PC-3 (cell line): ENCODE results near the gene THAP7. TPM values are rescaled to one million over a fixed set of nuclear protein-coding genes. Genes with fewer than 3 reads are reported as not detected.

Experiments
- ATAC-seq: fragments of 200-7000 bp; cut with Tn5 transposase; 2 replicates; pipeline ENCODE4 v1.9.1; 2020; ENCODE audit warnings: mild to moderate bottlenecking, moderate library complexity
- BruUV-seq: library from RNA; stranded (reverse); fragments of 400-500 nt; replicated peaks from 2 replicates; lab custom pipeline; 2021; lab: Mats Ljungman, UMichigan
- CTCF ChIA-PET: fragments of 300-600 bp; sonication (Branson Sonifier 250); formaldehyde crosslinking; loops from one replicate; lab custom pipeline; 2022; ENCODE audit warnings: antibody characterized with exemption; lab: Charles Lee
- POLR2A ChIA-PET: fragments of 300-600 bp; sonication (Branson Sonifier 250); formaldehyde crosslinking; loops from one replicate; lab custom pipeline; 2022; ENCODE audit warnings: antibody characterized with exemption; ENCODE audit not compliant: unreplicated experiment; lab: Charles Lee
- DNase-seq: peaks from one replicate; pipeline ENCODE4 v3.0.0-alpha.2; 2015
- H2AFZ ChIP-seq: fragments of 300-600 bp; sonication (generic); 2 replicates; pipeline ENCODE4 v1.6.0; 2016; ENCODE audit warnings: antibody characterized with exemption, low read length
- H3F3A ChIP-seq: fragments of 300-600 bp; sonication (generic); one replicate; pipeline ENCODE4 v1.6.0; 2017; ENCODE audit warnings: antibody characterized with exemption, low read length, control low read depth, mild to moderate bottlenecking; ENCODE audit not compliant: unreplicated experiment
- H3K27ac ChIP-seq: fragments of 300-600 bp; sonication (generic); 2 replicates; pipeline ENCODE4 v1.5.1; 2016; ENCODE audit warnings: mild to moderate bottlenecking, low read length
- H3K27me3 ChIP-seq: fragments of 300-600 bp; sonication (generic); 2 replicates; pipeline ENCODE4 v1.6.1; 2016; ENCODE audit warnings: low read length, mixed read lengths
- H3K36me3 ChIP-seq: fragments of 300-600 bp; sonication (generic); 2 replicates; pipeline ENCODE4 v1.6.1; 2016; ENCODE audit warnings: low read depth, mixed run types, low read length, mixed read lengths
- H3K4me1 ChIP-seq: fragments of 300-600 bp; sonication (generic); 2 replicates; pipeline ENCODE4 v1.5.1; 2016; ENCODE audit warnings: low read length; ENCODE audit not compliant: insufficient read depth
- H3K4me2 ChIP-seq: fragments of 300-600 bp; sonication (generic); 2 replicates; pipeline ENCODE4 v1.6.0; 2016; ENCODE audit warnings: low read length
- H3K4me3 ChIP-seq: fragments of 300-600 bp; sonication (generic); 2 replicates; pipeline ENCODE4 v1.5.1; 2016; ENCODE audit warnings: mild to moderate bottlenecking, low read length, mixed read lengths
- H3K79me2 ChIP-seq: fragments of 300-600 bp; sonication (generic); 2 replicates; pipeline ENCODE4 v1.6.1; 2017; ENCODE audit warnings: low read length, mixed read lengths
- H3K9ac ChIP-seq: fragments of 300-600 bp; sonication (generic); 2 replicates; pipeline ENCODE4 v1.6.0; 2016; ENCODE audit warnings: mild to moderate bottlenecking, low read length
- H3K9me2 ChIP-seq: fragments of 300-600 bp; sonication (generic); replicated peaks from 2 replicates; pipeline ENCODE4 v1.6.1; 2016; ENCODE audit warnings: mixed run types, low read length, mixed read lengths
- H3K9me3 ChIP-seq: fragments of 300-600 bp; sonication (generic); 2 replicates; pipeline ENCODE4 v1.6.1; 2016; ENCODE audit warnings: low read length, mixed read lengths
- H4K20me1 ChIP-seq: fragments of 300-600 bp; sonication (generic); 2 replicates; pipeline ENCODE4 v1.6.1; 2016; ENCODE audit warnings: low read length, mixed read lengths
- CTCF ChIP-seq: fragments of 300-600 bp; sonication (generic); conservative IDR thresholded peaks from 2 replicates; pipeline ENCODE4 v1.5.1; 2017; ENCODE audit warnings: antibody characterized with exemption, low read depth, mild to moderate bottlenecking, low read length
- EZH2 ChIP-seq: fragments of 300-600 bp; sonication (generic); IDR thresholded peaks from one replicate; pipeline ENCODE4 v1.6.1; 2017; ENCODE audit warnings: antibody characterized with exemption, mild to moderate bottlenecking, low read length; ENCODE audit not compliant: unreplicated experiment
- EZH2phosphoT487 ChIP-seq: fragments of 300-600 bp; sonication (generic); IDR thresholded peaks from 2 replicates; pipeline ENCODE4 v1.6.1; 2018; ENCODE audit warnings: mild to moderate bottlenecking, antibody characterized with exemption, low read length, borderline replicate concordance
- intact Hi-C: fragments of 100-400 bp; cut with micrococcal nuclease; formaldehyde crosslinking; loops from 2 replicates; pipeline ENCODE4 v1.9.0; 2023
- total RNA-seq: library from RNA; depleted of rRNA; stranded (reverse); fragments of >200 nt; gene quantifications from 2 replicates; pipeline ENCODE4 v1.2.3, GENCODE V29; 2014

The THAP7 gene
- total RNA-seq, 1 experiment from 2014 or later: 43.0 TPM

GRCh38 chr22:20988573-20989322 lies 13.2 kb downstream of the THAP7 start:
- ATAC-seq (no peak), DNase-seq (no peak)
- no TSS peak for BruUV-seq
- H3K36me3 ChIP-seq: no peaks in the 10 kb centered on the region; the same call in 1 of the 2 replicates
- ChIA-PET CTCF (no interaction called here), POLR2A (no interaction called here)
- no peaks in the 10 kb centered on the region for H3K27me3 ChIP-seq
- no peaks in the 10 kb centered on the region for H4K20me1 ChIP-seq
- no peaks in the 10 kb centered on the region for H3K9me2 ChIP-seq
- H3K27ac ChIP-seq: no peak overlapping the region
- no peaks in the 10 kb centered on the region for H3F3A ChIP-seq
- no peak overlapping the region for H2AFZ ChIP-seq
- no peak overlapping the region for H3K4me3 ChIP-seq
- intact Hi-C loops: no loop called here
- TF ChIP-seq CTCF (no peak), EZH2phosphoT487 (no peak), EZH2 (no peak)
- H3K4me1 ChIP-seq: no peaks in the 10 kb centered on the region
- H3K79me2 ChIP-seq: no peaks in the 10 kb centered on the region
- no peak overlapping the region for H3K4me2 ChIP-seq
- no peaks in the 10 kb centered on the region for H3K9me3 ChIP-seq
- no peak overlapping the region for H3K9ac ChIP-seq

GRCh38 chr22:20987375-20987774 lies 14.5 kb downstream of the THAP7 start:
- BruUV-seq: no TSS peak
- Histone ChIP-seq H3K9me2 (no peaks in the 10 kb centered on the region), H3K27ac (no peak overlapping the region), H3F3A (no peaks in the 10 kb centered on the region), H3K4me1 (peaks cover 8% of the 10 kb centered on the region; the same call in 1 of the 2 replicates), H3K27me3 (no peaks in the 10 kb centered on the region), H3K4me2 (no peak overlapping the region), H3K36me3 (no peaks in the 10 kb centered on the region; the same call in 1 of the 2 replicates), H4K20me1 (no peaks in the 10 kb centered on the region), H3K79me2 (peaks cover 13% of the 10 kb centered on the region), H3K9me3 (no peaks in the 10 kb centered on the region), H2AFZ (no peak overlapping the region), H3K4me3 (no peak overlapping the region), H3K9ac (no peak overlapping the region)
- no peak for ATAC-seq
- TF ChIP-seq CTCF (no peak), EZH2 (no peak), EZH2phosphoT487 (no peak)
- POLR2A ChIA-PET: no interaction called here
- intact Hi-C loops: no loop called here
- DNase-seq: no peak
- CTCF ChIA-PET: no interaction called here

- no peak overlapping the region for H2AFZ ChIP-seq
- H4K20me1 ChIP-seq: no peaks in the 10 kb centered on the region
- H3K9ac ChIP-seq: no peak overlapping the region
- DNase-seq (no peak), ATAC-seq (no peak)
- H3K4me2 ChIP-seq: no peak overlapping the region
- H3K36me3 ChIP-seq: no peaks in the 10 kb centered on the region; the same call in 1 of the 2 replicates
- H3K27me3 ChIP-seq: no peaks in the 10 kb centered on the region
- H3K4me3 ChIP-seq: no peak overlapping the region
- H3K9me2 ChIP-seq: no peaks in the 10 kb centered on the region
- H3F3A ChIP-seq: no peaks in the 10 kb centered on the region
- POLR2A ChIA-PET: no interaction called here
- intact Hi-C loops: no loop called here
- TF ChIP-seq EZH2 (no peak), CTCF (no peak), EZH2phosphoT487 (no peak)
- peaks cover 16% of the 10 kb centered on the region for H3K79me2 ChIP-seq
- H3K9me3 ChIP-seq: no peaks in the 10 kb centered on the region
- no TSS peak for BruUV-seq
- H3K4me1 ChIP-seq: peaks cover 10% of the 10 kb centered on the region
- CTCF ChIA-PET: no interaction called here
- H3K27ac ChIP-seq: no peak overlapping the region
These were observed 15.6 kb downstream of the THAP7 start for GRCh38 chr22:20986365-20986764.
